K562 (cell line): Measurements from ENCODE around the gene TAS1R3. TPM values are rescaled to one million over a fixed set of nuclear protein-coding genes. Genes with fewer than 3 reads are reported as not detected.

ENCODE experiments used
- ATAC-seq: fragments of 200-7000 bp; cut with Tn5 transposase; 3 replicates; pipeline ENCODE4 v1.9.1; 2020; ENCODE audit warnings: moderate library complexity
- BruUV-seq: library from RNA; stranded (reverse); fragments of 400-500 nt; replicated peaks from 2 replicates; lab custom pipeline; 2021; lab: Mats Ljungman, UMichigan
- CTCF ChIA-PET: fragments of 300-600 bp; formaldehyde crosslinking; extraction: SDS; loops from one replicate; lab custom pipeline; 2021; ENCODE audit warnings: low intra/inter-chr PET ratio; lab: Yijun Ruan, JAX
- POLR2A ChIA-PET: fragments of 300-600, 350-650 bp; sonication (Branson Sonifier 250); formaldehyde crosslinking; extraction: SDS; loops from one replicate; lab custom pipeline; 2021; ENCODE audit warnings: antibody characterized with exemption, inconsistent platforms; lab: Yijun Ruan, JAX
- DNase-seq, 4 experiments: peaks; one replicate each; pipeline versions ENCODE4 v3.0.0 to v3.0.0-alpha.2; 2011 to 2018; ENCODE audit warnings: low spot score in 3 of 4, mixed read lengths in 3 of 4; ENCODE audit errors: extremely low read depth in 1 of 4
- FAIRE-seq: peaks from 2 replicates; lab custom pipeline; 2011; peaks lifted over from hg19 to GRCh38; lab: Jason Lieb, UNC
- H2AFZ ChIP-seq: 2 replicates; pipeline ENCODE4 v1.6.0; 2011; ENCODE audit warnings: low read depth, low read length, control low read depth, inconsistent platforms
- H3K27ac ChIP-seq: fragments of 200-600 bp; 3 replicates; pipeline ENCODE4 v1.8.0; 2011; ENCODE audit warnings: low read depth, mild to moderate bottlenecking, control low read depth, inconsistent platforms, low read length, moderate library complexity, mixed read lengths; ENCODE audit errors: extremely low read depth
- H3K27me3 ChIP-seq, 2 experiments: fragments of 300-600 bp in 1 of 2; 2 replicates in 1 of 2; 3 replicates in 1 of 2; pipeline versions ENCODE4 v1.6.0 to v1.8.0; 2011; ENCODE audit warnings: inconsistent platforms in 2 of 2, low read length in 2 of 2, mild to moderate bottlenecking in 1 of 2, mixed read lengths in 1 of 2, moderate library complexity in 1 of 2; ENCODE audit not compliant: control insufficient read depth in 2 of 2, insufficient read depth in 2 of 2
- H3K36me3 ChIP-seq: fragments of 300-600 bp; 3 replicates; pipeline ENCODE4 v1.8.0; 2011; ENCODE audit warnings: mild to moderate bottlenecking, low read length, inconsistent platforms; ENCODE audit not compliant: control insufficient read depth, insufficient read depth
- H3K4me1 ChIP-seq, 2 experiments: fragments of 200-600 bp in 1 of 2; replicated peaks in 1 of 2; 2 replicates in 1 of 2; 3 replicates in 1 of 2; pipeline versions ENCODE4 v1.5.1 to v1.8.0; 2011; ENCODE audit warnings: inconsistent platforms in 2 of 2, low read length in 2 of 2, mild to moderate bottlenecking in 1 of 2, mixed read lengths in 1 of 2, moderate library complexity in 1 of 2; ENCODE audit not compliant: control insufficient read depth in 2 of 2, insufficient read depth in 2 of 2
- H3K4me2 ChIP-seq: 2 replicates; pipeline ENCODE4 v1.6.1; 2011; ENCODE audit warnings: low read length, control low read depth, inconsistent platforms, mixed read lengths; ENCODE audit not compliant: insufficient read depth
- H3K4me3 ChIP-seq: fragments of 200-600 bp; sonication (generic), shearing (Covaris generic); 2 replicates; pipeline ENCODE4 v1.5.1; 2016; ENCODE audit warnings: control low read depth, inconsistent platforms
- H3K79me2 ChIP-seq: fragments of 200-600 bp; 3 replicates; pipeline ENCODE4 v1.8.0; 2011; ENCODE audit warnings: low read length, inconsistent platforms; ENCODE audit not compliant: control insufficient read depth, insufficient read depth
- H3K9ac ChIP-seq, 2 experiments: 2 replicates each; pipeline versions ENCODE4 v1.6.0 to v1.6.1; 2011; ENCODE audit warnings: low read depth in 2 of 2, low read length in 2 of 2, control low read depth in 1 of 2, inconsistent platforms in 1 of 2, mild to moderate bottlenecking in 1 of 2, mixed read lengths in 1 of 2; ENCODE audit not compliant: insufficient read depth in 1 of 2
- H3K9me1 ChIP-seq: one replicate; pipeline ENCODE4 v1.6.0; 2011; ENCODE audit warnings: inconsistent platforms, mild to moderate bottlenecking, low read length, moderate library complexity; ENCODE audit not compliant: control insufficient read depth, insufficient read depth
- H3K9me3 ChIP-seq: replicated peaks from 2 replicates; pipeline ENCODE4 v1.5.1; 2011; ENCODE audit warnings: low read depth, low read length, inconsistent platforms; ENCODE audit not compliant: control insufficient read depth, insufficient read depth
- H4K20me1 ChIP-seq: replicated peaks from 2 replicates; pipeline ENCODE4 v1.6.1; 2011; ENCODE audit warnings: low read length, inconsistent platforms, mixed read lengths; ENCODE audit not compliant: control insufficient read depth, insufficient read depth
- CHAMP1 ChIP-seq: fragments of 450-650 bp; IDR thresholded peaks from 2 replicates; pipeline ENCODE4 v1.6.1; 2016; ENCODE audit warnings: mild to moderate bottlenecking
- L3MBTL2 ChIP-seq: fragments of 450-650 bp; IDR thresholded peaks from 2 replicates; pipeline ENCODE4 v1.6.1; 2016; ENCODE audit warnings: mild to moderate bottlenecking, moderate library complexity
- WGBS: fragments of 100-300 bp; shearing (Covaris generic); methylation state at CpG from one replicate; pipeline ENCODE4 v1.1.6; 2016; ENCODE audit warnings: low coverage, mixed read lengths; ENCODE audit not compliant: insufficient coverage; ENCODE audit errors: missing lambda C conversion rate; 5-methylcytosine and 5-hydroxymethylcytosine counted together
- in situ Hi-C: fragments of 300-500 bp; cut with MboI; formaldehyde crosslinking; loops from 4 replicates; pipeline ENCODE4 v1.15.0; 2018; ENCODE audit warnings: inconsistent platforms, mixed read lengths
- intact Hi-C: fragments of 100-400 bp; cut with micrococcal nuclease; formaldehyde crosslinking; loops from 2 replicates; pipeline ENCODE4 v1.14.2; 2022
- polyA plus RNA-seq, 8 experiments: library from polyadenylated mRNA; depleted of rRNA in 4 of 8; stranded (reverse) in 5 of 8; unstranded in 3 of 8; fragments of >200 nt; fragmentation: Nextera tagmentation in 2 of 8; fragmentation: Illumina TruSeq in 1 of 8; extraction: Ambion mirVana in 2 of 8; extraction: Trizol in 1 of 8; gene quantifications; 2 replicates each; pipeline versions ENCODE4 v1.2.1 to v1.2.3, GENCODE V29; 2011 to 2014; ENCODE audit warnings: inconsistent platforms in 1 of 8, missing spikeins in 1 of 8
- total RNA-seq, 7 experiments: library from RNA; depleted of rRNA in 6 of 7; stranded (reverse); fragments of >200 nt in 6 of 7; fragmentation: Illumina TruSeq in 2 of 7; extraction: Trizol in 2 of 7; gene quantifications; 2 replicates each; pipeline versions ENCODE4 v1.2.1 to v1.2.3, GENCODE V29; 2011 to 2021; ENCODE audit warnings: low replicate concordance in 1 of 7

Gene TAS1R3
- total and polyA plus RNA-seq, 9 of the 15 experiments (the other 6 are each of a cell fraction or from before 2014, with no cell fraction given), result 0.07 to 0.13 TPM; not detected in 7

GRCh38 chr1:1310476-1311053 is 20.5 kb upstream of the TAS1R3 start:
- CTCF ChIA-PET, result no interaction called here
- peaks cover 16% of the 10 kb centered on the region for H4K20me1 ChIP-seq
- H3K4me1 ChIP-seq, result peaks cover 29 to 96% of the 10 kb centered on the region in 2 experiments
- no peaks in the 10 kb centered on the region for H3K27me3 ChIP-seq
- H3K9me1 ChIP-seq, result no peaks in the 10 kb centered on the region
- intact Hi-C loops (no loop called here), in situ Hi-C loops (no loop called here)
- no peak overlapping the region for H3K4me3 ChIP-seq
- no peak overlapping the region for H3K27ac ChIP-seq
- H3K4me2 ChIP-seq, result no peak overlapping the region
- POLR2A ChIA-PET, result interaction anchor here (0.7 to 3.5 kb wide), 5 partner anchors 9 to 59 kb away, joined by 3 to 30 read pairs (median 3); no protein-coding TSS in a partner anchor
- no peak overlapping the region for H2AFZ ChIP-seq
- no TSS peak for BruUV-seq
- H3K9ac ChIP-seq, result peak overlapping the region in 1 of 2 experiments; percentile 97; a peak in 2 of 4 replicates
- H3K9me3 ChIP-seq, result no peaks in the 10 kb centered on the region
- ATAC-seq, result no peak
- no peak for FAIRE-seq
- DNase-seq, result no peak
- no peak for TF ChIP-seq L3MBTL2
- no peak for TF ChIP-seq CHAMP1
- peaks cover 52% of the 10 kb centered on the region for H3K79me2 ChIP-seq
- peaks cover 64% of the 10 kb centered on the region for H3K36me3 ChIP-seq
- 82% methylated on average over 15 of the region's 21 CpGs for WGBS
